HG03575 (cell line): ENCODE data around the gene UBE2G1.

Source experiments
- ATAC-seq: cut with Tn5 transposase; IDR thresholded peaks from one replicate; pipeline ENCODE4 v1.9.1; 2021; ENCODE audit not compliant: unreplicated experiment, insufficient number of reproducible peaks, low FRiP score; ENCODE audit errors: extremely low read depth

UBE2G1 gene

GRCh38 chr17:4342535-4342934 is 23.9 kb downstream of the UBE2G1 start:
- no peak for ATAC-seq

GRCh38 chr17:4341616-4341977 is 24.9 kb downstream of the UBE2G1 start:
- ATAC-seq = no peak

GRCh38 chr17:4340914-4341615 is 25.4 kb downstream of the UBE2G1 start:
- no peak for ATAC-seq

GRCh38 chr17:4334776-4335584 is 31.5 kb downstream of the UBE2G1 start:
- no peak for ATAC-seq

- no peak for ATAC-seq
Measured at GRCh38 chr17:4334332-4334731, 32.1 kb downstream of the UBE2G1 start.

- no peak for ATAC-seq
Measured at GRCh38 chr17:4333041-4333440, 33.4 kb downstream of the UBE2G1 start.

- ATAC-seq = no peak
Measured at GRCh38 chr17:4332296-4332970, 34.0 kb downstream of the UBE2G1 start.

- no peak for ATAC-seq
Measured at GRCh38 chr17:4331614-4332013, 34.9 kb downstream of the UBE2G1 start.

GRCh38 chr17:4329838-4330237 is 36.6 kb downstream of the UBE2G1 start:
- no peak for ATAC-seq

- ATAC-seq = no peak
Measured at GRCh38 chr17:4327606-4328005, 38.9 kb downstream of the UBE2G1 start.

- no peak for ATAC-seq
Measured at GRCh38 chr17:4326608-4327007, 39.9 kb downstream of the UBE2G1 start.

GRCh38 chr17:4326112-4326511 is 40.4 kb downstream of the UBE2G1 start:
- ATAC-seq = no peak

GRCh38 chr17:4324463-4324862 is 42.0 kb downstream of the UBE2G1 start:
- no peak for ATAC-seq

GRCh38 chr17:4319221-4319620 is 47.3 kb downstream of the UBE2G1 start:
- no peak for ATAC-seq

- ATAC-seq = no peak
Measured at GRCh38 chr17:4318596-4318995, 47.9 kb downstream of the UBE2G1 start.

GRCh38 chr17:4318186-4318585 is 48.3 kb downstream of the UBE2G1 start:
- no peak for ATAC-seq

- ATAC-seq = no peak
Measured at GRCh38 chr17:4317610-4318009, 48.9 kb downstream of the UBE2G1 start.

- no peak for ATAC-seq
Measured at GRCh38 chr17:4316648-4317047, 49.8 kb downstream of the UBE2G1 start.

- ATAC-seq = no peak
Measured at GRCh38 chr17:4314618-4315017, 51.9 kb downstream of the UBE2G1 start.

- no peak for ATAC-seq
Measured at GRCh38 chr17:4314179-4314578, 52.3 kb downstream of the UBE2G1 start.
